Heart left ventricle (tissue), 16 donors: ENCODE results near the gene IGSF22. TPM values are rescaled to one million over a fixed set of nuclear protein-coding genes. Genes with fewer than 3 reads are reported as not detected.

Source experiments
- ATAC-seq, 4 donors: fragments of 200-7000 bp; cut with Tn5 transposase; one replicate each; pipeline ENCODE4 v1.9.1; 2020 to 2022; ENCODE audit warnings: moderate library complexity in 4 of 4, mild to moderate bottlenecking in 3 of 4, moderate number of reproducible peaks in 1 of 4
- DNase-seq, 5 donors: peaks; one replicate each; pipeline ENCODE4 v3.0.0-alpha.2; 2020
- H3K27ac ChIP-seq, 12 donors: fragments of 200-600 bp; sonication (generic) in 4 of 12; one replicate each; pipeline versions ENCODE4 v1.5.0 to v1.8.0; 2016 to 2022; ENCODE audit warnings: mild to moderate bottlenecking in 2 of 12
- H3K27me3 ChIP-seq, 9 donors: fragments of 200-600 bp; sonication (generic) in 2 of 9; one replicate each; pipeline versions ENCODE4 v1.5.1 to v1.8.0; 2016 to 2022; ENCODE audit warnings: mild to moderate bottlenecking in 3 of 9
- H3K36me3 ChIP-seq, 9 donors: fragments of 200-600 bp; sonication (generic) in 2 of 9; one replicate each; pipeline versions ENCODE4 v1.5.0 to v1.8.0; 2018 to 2022; ENCODE audit warnings: mild to moderate bottlenecking in 2 of 9
- H3K4me1 ChIP-seq, 12 donors: fragments of 200-600 bp; sonication (generic) in 4 of 12; one replicate each; pipeline versions ENCODE4 v1.5.0 to v1.8.0; 2016 to 2022; ENCODE audit warnings: mild to moderate bottlenecking in 3 of 12
- H3K4me3 ChIP-seq, 12 donors: fragments of 200-600 bp; sonication (generic) in 4 of 12; one replicate each; pipeline versions ENCODE4 v1.5.0 to v1.8.0; 2017 to 2022; ENCODE audit warnings: mild to moderate bottlenecking in 9 of 12, moderate library complexity in 4 of 12
- H3K9me3 ChIP-seq, 12 donors: fragments of 200-600 bp; sonication (generic) in 4 of 12; one replicate each; pipeline versions ENCODE4 v1.5.0 to v1.8.0; 2016 to 2022; ENCODE audit warnings: mild to moderate bottlenecking in 1 of 12
- POLR2A ChIP-seq, 2 donors: fragments of 450-650 bp; IDR thresholded peaks; one replicate each; pipeline ENCODE4 v1.6.1; 2017; ENCODE audit warnings: antibody characterized with exemption in 2 of 2, mild to moderate bottlenecking in 2 of 2, moderate library complexity in 2 of 2
- WGBS, 4 donors: extraction: QIAGEN DNeasy Blood & Tissue Kit in 2 of 4; methylation state at CpG; one replicate each; pipeline versions ENCODE4 v1.1.5 to v1.1.7; 2013 to 2018; 5-methylcytosine and 5-hydroxymethylcytosine counted together
- intact Hi-C, 10 donors: fragments of 100-400 bp; cut with DNase I; formaldehyde crosslinking; loops; one replicate each; pipeline versions ENCODE4 v1.11.1 to v1.14.2; 2022
- polyA plus RNA-seq, 2 donors: library from polyadenylated mRNA; stranded (reverse); fragments of 200-250 nt; gene quantifications; one replicate each; pipeline ENCODE4 v1.2.3, GENCODE V29; 2013
- total RNA-seq, 9 donors: library from RNA; depleted of rRNA in 2 of 9; stranded (reverse); fragments of >200 nt in 2 of 9; fragmentation: NEBNext Ultra II Directional in 3 of 9; extraction: Animal tissue kit (Norgen Biotek cat#: 25700) in 3 of 9; gene quantifications; one replicate each; pipeline versions ENCODE4 v1.1.0 to v1.2.4, GENCODE V29; 2016 to 2023
- TF ChIP-seq, protein P1 (sequence below), 12 donors: fragments of 200-600 bp; sonication (generic) in 4 of 12; IDR thresholded peaks; one replicate each; pipeline versions ENCODE4 v1.5.0 to v1.8.0; 2018 to 2022; ENCODE audit warnings: antibody characterized with exemption in 12 of 12, mild to moderate bottlenecking in 5 of 12
- donor health status: ischemic (EF 13 %, LVEDD 7.1; RV severe dilation, severe dysfunction).
- donor health status: healthy with polysubstance abuse.
- donor health status: DM: no; HTN: yes; CAD: no.
- donor health status: DM: no; HTN: no; CAD: no.
- donor health status: ischemic (EF 25% LVEDD 6.9; RV normal size, moderate dysfunction).
- donor health status: ischemic (EF 25% LVEDD 5.7; RV mildly dilated, moderate dysfunction).
- donor health status: healthy.
- donor health status: DM: yes; HTN: yes; CAD: no.
- donor health status: ischemic (EF 35%, LVEDD 5.7; RV mildly dilated, moderate dysfunction).
- donor health status: nonischemic (EF 11% LVEDD 7.7; RV severe dilation, severe dysfunction).
- donor health status: DM: yes; HTN: yes; CAD: no.
- donor health status: PGD.
- donor health status: ischemic (EF 29% LVEDD 5.4; RV normal size, mild dysfunction).
- donor health status: nonischemic (EF 23%, LVEDD 6.1; RV moderate dilation, normal function).

IGSF22 gene
- total and polyA plus RNA-seq, 11 donors = 0.24 to 1.2 (median 0.77) TPM

DNA sequence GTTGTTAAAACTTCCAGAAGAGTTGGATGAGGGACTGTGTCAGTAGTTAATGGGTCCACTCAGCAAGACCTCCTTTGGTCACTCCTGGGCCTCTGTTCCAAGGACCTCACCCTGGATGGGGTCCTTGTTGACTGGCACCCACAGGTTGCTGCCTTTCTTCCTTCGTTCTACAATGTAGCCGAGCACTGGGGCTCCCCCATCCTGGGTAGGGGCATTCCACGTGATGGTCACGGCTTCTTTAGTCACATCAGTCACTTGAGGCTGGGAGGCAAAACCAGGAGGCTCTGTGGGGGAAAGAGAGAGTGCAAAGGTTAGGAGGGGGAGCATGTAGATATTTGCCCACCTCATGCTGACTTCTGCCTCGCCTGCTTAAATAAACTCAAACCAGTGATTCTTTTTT lies 15.4 kb downstream of the IGSF22 start:
- H3K36me3 ChIP-seq = no peaks in the 10 kb centered on the region
- whole genome bisulfite sequencing, 4 donors = 78 to 95% (median 88%) methylated on average over 5 of the region's 5 CpGs
- intact Hi-C loops = no loop called here
- no peak for TF ChIP-seq POLR2A (IDR thresholded peaks at IDR 0.05)
- TF ChIP-seq, protein P1, sequence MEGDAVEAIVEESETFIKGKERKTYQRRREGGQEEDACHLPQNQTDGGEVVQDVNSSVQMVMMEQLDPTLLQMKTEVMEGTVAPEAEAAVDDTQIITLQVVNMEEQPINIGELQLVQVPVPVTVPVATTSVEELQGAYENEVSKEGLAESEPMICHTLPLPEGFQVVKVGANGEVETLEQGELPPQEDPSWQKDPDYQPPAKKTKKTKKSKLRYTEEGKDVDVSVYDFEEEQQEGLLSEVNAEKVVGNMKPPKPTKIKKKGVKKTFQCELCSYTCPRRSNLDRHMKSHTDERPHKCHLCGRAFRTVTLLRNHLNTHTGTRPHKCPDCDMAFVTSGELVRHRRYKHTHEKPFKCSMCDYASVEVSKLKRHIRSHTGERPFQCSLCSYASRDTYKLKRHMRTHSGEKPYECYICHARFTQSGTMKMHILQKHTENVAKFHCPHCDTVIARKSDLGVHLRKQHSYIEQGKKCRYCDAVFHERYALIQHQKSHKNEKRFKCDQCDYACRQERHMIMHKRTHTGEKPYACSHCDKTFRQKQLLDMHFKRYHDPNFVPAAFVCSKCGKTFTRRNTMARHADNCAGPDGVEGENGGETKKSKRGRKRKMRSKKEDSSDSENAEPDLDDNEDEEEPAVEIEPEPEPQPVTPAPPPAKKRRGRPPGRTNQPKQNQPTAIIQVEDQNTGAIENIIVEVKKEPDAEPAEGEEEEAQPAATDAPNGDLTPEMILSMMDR (IDR thresholded peaks at IDR 0.05) = no peak
- no peaks in the 10 kb centered on the region for H3K27me3 ChIP-seq
- no peak overlapping the region for H3K27ac ChIP-seq
- H3K4me1 ChIP-seq = peaks cover 2 to 15% (median 6%) of the 10 kb centered on the region in 12 donors
- no peak for DNase-seq
- no peaks in the 10 kb centered on the region for H3K9me3 ChIP-seq
- H3K4me3 ChIP-seq = no peak overlapping the region
- ATAC-seq = no peak

DNA sequence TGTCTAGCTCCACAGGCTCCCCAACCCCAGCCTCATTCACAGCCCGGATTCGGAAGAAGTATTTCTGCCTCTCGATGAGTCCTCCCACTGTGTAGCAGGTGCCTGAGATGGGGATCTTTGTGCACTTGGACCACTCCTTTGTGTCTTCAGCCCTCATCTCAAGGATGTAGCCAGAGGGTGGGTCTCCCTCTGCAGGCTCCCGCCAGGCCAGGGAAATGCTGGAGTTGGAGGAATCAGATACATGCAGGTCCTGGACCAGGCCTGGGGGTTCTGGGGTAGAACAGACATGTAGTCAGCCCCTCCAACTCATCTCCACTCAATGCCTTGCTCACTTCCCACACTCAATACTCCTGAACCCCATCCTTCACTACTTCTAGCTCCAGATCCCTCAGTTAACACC lies 16.6 kb downstream of the IGSF22 start:
- intact Hi-C loops = loop anchor here in 3 of 10 donors (5.0 kb wide), 1 partner anchor 77 kb away; the partner anchor contains the start of gene SPTY2D1 (in 3 of the 3)
- H3K4me1 ChIP-seq = peaks cover 7 to 26% (median 14%) of the 10 kb centered on the region in 12 donors
- no peak overlapping the region for H3K4me3 ChIP-seq
- 93 to 100% (median 94%) methylated on average over 4 of the region's 4 CpGs for WGBS, 4 donors
- TF ChIP-seq, protein P1 (IDR thresholded peaks at IDR 0.05) = no peak
- no peak for TF ChIP-seq POLR2A (IDR thresholded peaks at IDR 0.05)
- no peak for ATAC-seq
- H3K27me3 ChIP-seq = no peaks in the 10 kb centered on the region
- H3K9me3 ChIP-seq = no peaks in the 10 kb centered on the region
- DNase-seq = no peak
- no peaks in the 10 kb centered on the region for H3K36me3 ChIP-seq
- H3K27ac ChIP-seq = no peak overlapping the region

DNA sequence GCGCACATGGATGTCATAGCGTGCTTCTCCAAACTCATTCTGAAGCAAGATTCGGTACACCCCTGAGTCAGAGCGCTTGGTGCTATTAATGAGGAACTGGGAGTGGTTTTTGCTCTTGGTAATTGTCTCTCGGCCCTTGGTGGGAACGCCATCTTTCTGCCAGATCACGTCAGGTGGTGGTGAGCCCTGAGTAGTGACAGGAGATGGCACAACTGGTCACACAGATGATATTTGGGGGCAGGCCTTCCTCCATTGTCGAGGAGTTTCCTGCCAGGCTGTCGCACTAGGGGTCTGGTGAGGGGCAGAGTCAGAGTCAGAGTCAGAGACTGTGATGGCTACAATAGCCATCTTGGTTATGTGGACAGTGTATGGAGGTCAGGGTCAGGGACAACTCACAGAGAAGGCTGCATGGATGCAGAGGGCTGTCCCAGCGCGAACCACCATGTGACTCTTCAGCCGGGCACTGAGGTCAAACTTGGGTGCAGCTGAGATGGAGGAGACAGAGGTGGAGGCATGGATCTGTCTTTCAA lies 18.1 kb downstream of the IGSF22 start:
- WGBS, 4 donors = 91 to 97% (median 92%) methylated on average over 12 of the region's 12 CpGs
- intact Hi-C loops = loop anchor here in 3 of 10 donors (5.0 kb wide), 1 partner anchor 76 kb away; the partner anchor contains the start of gene SPTY2D1 (in 3 of the 3)

More for the DNA sequence above, 18.1 kb downstream of the IGSF22 start:
- Histone ChIP-seq H3K27ac (no peak overlapping the region), H3K9me3 (no peaks in the 10 kb centered on the region), H3K27me3 (no peaks in the 10 kb centered on the region), H3K36me3 (peaks cover 0 to 2% (median 0%) of the 10 kb centered on the region in 9 donors), H3K4me1 (peaks cover 7 to 42% (median 21%) of the 10 kb centered on the region in 12 donors), H3K4me3 (no peak overlapping the region)
- DNase-seq = no peak
- TF ChIP-seq, protein P1 (IDR thresholded peaks at IDR 0.05) = no peak
- TF ChIP-seq POLR2A (IDR thresholded peaks at IDR 0.05) = no peak
- ATAC-seq = no peak
